Progenitor cell of endocrine pancreas (in vitro differentiated cells): Measurements from ENCODE around the gene VGLL4. TPM values are rescaled to one million over a fixed set of nuclear protein-coding genes. Genes with fewer than 3 reads are reported as not detected.
"Not testable (repeated sequence)": the region's sequence is repeated elsewhere in the genome, so short reads cannot be mapped to it uniquely, and the experiment has no call there.

Source experiments
- DNase-seq: peaks from one replicate; pipeline ENCODE4 v3.0.0; 2021; ENCODE audit warnings: low spot score; ENCODE audit not compliant: unreplicated experiment
- H3K27ac Mint-ChIP-seq: 2 replicates; pipeline ENCODE4 v1.8.0; 2021; ENCODE audit warnings: mild to moderate bottlenecking, moderate library complexity, mixed read lengths
- H3K27me3 Mint-ChIP-seq: 2 replicates; pipeline ENCODE4 v1.8.0; 2021; ENCODE audit warnings: mixed read lengths
- H3K36me3 Mint-ChIP-seq: 2 replicates; pipeline ENCODE4 v1.8.0; 2022; ENCODE audit warnings: mixed read lengths; ENCODE audit not compliant: insufficient read depth
- H3K4me1 Mint-ChIP-seq: 2 replicates; pipeline ENCODE4 v1.8.0; 2021; ENCODE audit warnings: low read depth, mixed read lengths
- H3K4me3 Mint-ChIP-seq: 2 replicates; pipeline ENCODE4 v1.8.0; 2021; ENCODE audit warnings: low read depth, mild to moderate bottlenecking, moderate library complexity, mixed read lengths
- H3K9me3 Mint-ChIP-seq: 2 replicates; pipeline ENCODE4 v1.8.0; 2021; ENCODE audit warnings: low read depth, mixed read lengths
- total RNA-seq: library from RNA; stranded (reverse); gene quantifications from 2 replicates; pipeline ENCODE4 v1.2.1, GENCODE V29; 2021
- TF ChIP-seq, protein P1 (sequence below): fragments of 200-600 bp; sonication (generic); IDR thresholded peaks from one replicate; pipeline ENCODE4 v1.5.0; 2021; ENCODE audit warnings: antibody characterized with exemption, mild to moderate bottlenecking; ENCODE audit not compliant: unreplicated experiment

VGLL4 gene
- total RNA-seq, 1 donor from 2014 or later, result 93.2 TPM

DNA sequence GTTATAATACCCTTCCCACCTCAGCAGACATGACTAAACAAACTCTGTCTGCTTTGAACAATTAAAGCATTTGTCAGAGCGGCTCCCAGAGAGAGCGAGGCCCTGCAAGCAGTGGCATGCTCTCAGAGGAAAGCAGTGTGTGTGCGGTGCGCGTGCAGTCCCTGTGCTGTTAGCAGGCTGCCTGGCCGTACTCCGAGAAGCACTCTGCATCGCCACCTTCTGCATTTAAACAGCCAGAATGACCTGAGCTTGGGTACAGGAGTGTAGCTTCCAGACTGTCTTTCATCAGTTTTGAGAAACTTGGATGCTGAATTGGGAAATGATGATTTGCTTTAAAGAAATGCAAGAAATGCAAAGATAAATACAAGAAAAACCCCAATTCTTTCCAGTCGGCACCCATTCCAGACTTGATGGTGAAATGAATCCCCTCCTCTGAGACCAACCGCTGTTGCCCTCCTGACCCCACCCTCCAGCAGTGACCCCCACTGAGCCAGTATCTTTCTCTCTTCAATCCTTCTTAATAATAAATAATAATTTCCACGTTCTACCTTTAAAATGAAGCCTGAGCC, 113.5 kb downstream of the VGLL4 start:
- Mint-ChIP-seq H3K4me1 (peaks cover 11% of the 10 kb centered on the region), H3K27ac (no peak overlapping the region), H3K9me3 (no peaks in the 10 kb centered on the region), H3K27me3 (no peaks in the 10 kb centered on the region), H3K4me3 (no peak overlapping the region), H3K36me3 (no peaks in the 10 kb centered on the region)
- no peak for DNase-seq
- TF ChIP-seq, protein P1, sequence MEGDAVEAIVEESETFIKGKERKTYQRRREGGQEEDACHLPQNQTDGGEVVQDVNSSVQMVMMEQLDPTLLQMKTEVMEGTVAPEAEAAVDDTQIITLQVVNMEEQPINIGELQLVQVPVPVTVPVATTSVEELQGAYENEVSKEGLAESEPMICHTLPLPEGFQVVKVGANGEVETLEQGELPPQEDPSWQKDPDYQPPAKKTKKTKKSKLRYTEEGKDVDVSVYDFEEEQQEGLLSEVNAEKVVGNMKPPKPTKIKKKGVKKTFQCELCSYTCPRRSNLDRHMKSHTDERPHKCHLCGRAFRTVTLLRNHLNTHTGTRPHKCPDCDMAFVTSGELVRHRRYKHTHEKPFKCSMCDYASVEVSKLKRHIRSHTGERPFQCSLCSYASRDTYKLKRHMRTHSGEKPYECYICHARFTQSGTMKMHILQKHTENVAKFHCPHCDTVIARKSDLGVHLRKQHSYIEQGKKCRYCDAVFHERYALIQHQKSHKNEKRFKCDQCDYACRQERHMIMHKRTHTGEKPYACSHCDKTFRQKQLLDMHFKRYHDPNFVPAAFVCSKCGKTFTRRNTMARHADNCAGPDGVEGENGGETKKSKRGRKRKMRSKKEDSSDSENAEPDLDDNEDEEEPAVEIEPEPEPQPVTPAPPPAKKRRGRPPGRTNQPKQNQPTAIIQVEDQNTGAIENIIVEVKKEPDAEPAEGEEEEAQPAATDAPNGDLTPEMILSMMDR, result no peak

DNA sequence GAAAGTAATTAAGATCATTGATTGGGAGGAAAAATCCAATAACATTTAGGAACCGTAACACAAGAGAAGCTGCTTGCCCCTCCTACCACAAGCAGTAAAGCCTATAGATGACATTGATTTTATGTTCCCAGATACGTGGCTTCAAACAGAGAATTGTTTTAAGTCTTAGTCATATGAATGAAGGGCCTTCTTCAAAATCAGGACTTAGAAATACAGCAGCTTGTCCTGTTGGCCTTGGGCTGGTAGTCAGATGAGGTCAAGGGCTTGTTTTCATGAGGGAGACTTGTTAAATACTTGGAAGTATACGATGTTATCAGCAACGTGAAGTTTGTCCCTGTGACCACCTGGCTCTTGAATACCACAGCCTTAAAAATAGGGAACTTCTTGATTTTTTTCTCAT, 114.4 kb downstream of the VGLL4 start:
- Mint-ChIP-seq H3K4me3 (no peak overlapping the region), H3K4me1 (peaks cover 11% of the 10 kb centered on the region), H3K9me3 (no peaks in the 10 kb centered on the region), H3K36me3 (no peaks in the 10 kb centered on the region), H3K27me3 (no peaks in the 10 kb centered on the region), H3K27ac (no peak overlapping the region)
- DNase-seq, result no peak
- TF ChIP-seq, protein P1, result no peak

DNA sequence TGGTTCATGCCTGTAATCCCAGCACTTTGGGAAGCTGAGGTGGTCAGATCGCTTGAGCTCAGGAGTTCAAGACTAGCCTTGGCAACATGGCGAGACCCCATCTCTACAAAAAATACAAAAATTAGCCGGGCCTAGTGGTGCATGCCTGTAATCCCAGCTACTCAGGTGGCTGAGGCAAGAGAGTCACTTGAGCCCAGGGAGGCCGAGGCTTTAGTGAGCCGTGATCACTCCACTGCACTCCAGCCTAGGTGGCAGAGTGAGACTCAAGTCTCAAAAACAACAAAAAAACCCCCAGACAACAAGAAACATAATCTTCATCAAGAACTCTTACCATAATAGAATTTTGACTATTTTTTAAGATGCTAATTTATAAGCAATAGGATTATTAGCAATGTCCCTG, 117.6 kb downstream of the VGLL4 start:
- DNase-seq, H3K27me3 Mint-ChIP-seq, H3K36me3 Mint-ChIP-seq, H3K27ac Mint-ChIP-seq, H3K4me3 Mint-ChIP-seq, H3K9me3 Mint-ChIP-seq: not testable (repeated sequence)
- H3K4me1 Mint-ChIP-seq, result peaks cover 11% of the 10 kb centered on the region

DNA sequence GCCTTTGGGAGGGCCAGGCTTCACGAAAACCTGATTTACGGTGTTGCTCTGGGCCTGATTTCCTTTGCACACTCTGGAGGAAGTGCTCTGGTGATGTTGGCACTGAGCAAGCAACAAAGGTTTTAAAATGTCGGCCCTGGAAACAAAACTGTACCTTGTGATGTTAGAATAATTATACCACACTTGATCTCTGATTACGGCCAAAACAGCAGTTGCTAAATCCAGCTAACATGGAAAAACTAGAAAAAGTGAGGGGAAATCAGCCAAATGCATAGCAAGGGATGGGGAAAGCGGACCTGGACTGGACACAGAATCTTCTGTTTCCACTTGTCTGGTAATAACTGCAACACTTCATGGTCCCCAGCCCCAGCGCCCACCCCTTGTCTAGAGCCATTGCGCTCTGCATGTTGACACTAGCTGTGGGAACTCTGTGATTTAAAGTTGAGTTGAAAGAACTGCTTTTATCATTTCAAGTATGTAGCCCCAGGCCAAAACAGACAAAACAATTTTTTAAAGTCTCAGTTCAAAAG, 120.1 kb downstream of the VGLL4 start:
- no peaks in the 10 kb centered on the region for H3K4me1 Mint-ChIP-seq
- H3K36me3 Mint-ChIP-seq, result no peaks in the 10 kb centered on the region
- H3K9me3 Mint-ChIP-seq, result no peaks in the 10 kb centered on the region
- TF ChIP-seq, protein P1, result no peak
- DNase-seq, result no peak
- no peaks in the 10 kb centered on the region for H3K27me3 Mint-ChIP-seq
- H3K4me3 Mint-ChIP-seq, result no peak overlapping the region
- peak overlapping the region; percentile 3 for H3K27ac Mint-ChIP-seq

DNA sequence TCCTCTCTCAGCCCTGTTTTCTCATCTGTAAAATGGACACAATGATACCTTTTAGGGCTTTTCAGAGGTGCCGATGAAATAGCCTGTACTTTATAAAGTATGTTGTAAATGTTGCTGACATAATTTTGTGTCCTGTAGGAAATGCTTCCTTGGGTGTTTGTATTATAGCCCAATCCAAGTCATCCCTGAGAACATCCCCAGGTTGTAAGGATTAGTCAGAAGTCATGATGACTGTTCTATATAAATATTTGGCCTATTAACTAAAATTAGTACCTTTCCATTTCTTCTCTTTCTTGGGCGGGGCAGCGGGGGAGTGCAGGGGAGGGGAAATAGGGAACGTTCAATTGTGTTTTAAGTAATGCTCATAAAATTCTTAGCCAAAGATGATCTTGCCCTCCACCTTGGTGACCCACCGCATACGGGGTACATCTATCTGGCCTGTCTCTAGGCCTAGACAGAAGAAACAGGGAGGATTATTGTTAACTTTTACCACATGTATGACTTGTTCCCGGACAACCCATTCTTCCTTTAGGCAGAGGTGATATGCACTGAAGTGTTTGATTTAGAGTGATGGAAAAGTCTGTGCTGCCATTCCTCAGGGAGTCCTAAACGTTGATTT, 120.7 kb downstream of the VGLL4 start:
- Mint-ChIP-seq H3K9me3 (no peaks in the 10 kb centered on the region), H3K36me3 (no peaks in the 10 kb centered on the region), H3K27ac (peak overlapping the region; percentile 3), H3K4me3 (no peak overlapping the region), H3K4me1 (no peaks in the 10 kb centered on the region), H3K27me3 (no peaks in the 10 kb centered on the region)
- no peak for DNase-seq
- TF ChIP-seq, protein P1, result no peak

DNA sequence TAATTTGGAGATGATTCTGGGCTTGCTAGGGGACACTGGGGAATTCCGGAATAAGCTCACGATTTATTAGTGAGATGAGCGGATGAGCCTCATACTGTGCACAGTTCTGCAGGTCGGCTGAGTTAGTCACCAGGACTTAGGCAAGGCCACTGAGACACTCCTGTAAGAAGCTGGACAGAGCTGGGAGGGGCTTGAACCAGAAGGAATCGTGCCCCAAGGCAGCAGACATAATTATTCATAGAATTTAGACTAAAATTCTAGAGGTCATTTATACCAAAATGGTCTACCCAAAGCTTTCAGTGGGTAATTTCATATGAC, 121.4 kb downstream of the VGLL4 start:
- Mint-ChIP-seq H3K4me1 (no peaks in the 10 kb centered on the region), H3K27ac (no peak overlapping the region)

More for the DNA sequence above, 121.4 kb downstream of the VGLL4 start:
- TF ChIP-seq, protein P1, result no peak
- no peak for DNase-seq
- H3K27me3 Mint-ChIP-seq, result no peaks in the 10 kb centered on the region
- H3K9me3 Mint-ChIP-seq, result no peaks in the 10 kb centered on the region
- no peak overlapping the region for H3K4me3 Mint-ChIP-seq
- no peaks in the 10 kb centered on the region for H3K36me3 Mint-ChIP-seq
